Measurements from ENCODE around the gene SCN2B.

- TF ChIP-seq CTCF (IDR thresholded peaks at IDR 0.05), result no peak
- no peak for TF ChIP-seq POLR2A (IDR thresholded peaks at IDR 0.05)
These were observed 62.2 kb downstream of the SCN2B start for GRCh38 chr11:118114266-118114665.

Measured in testis (tissue), 2 donors.